ENCODE measurements around the gene ANKRD13B. TPM values are rescaled to one million over a fixed set of nuclear protein-coding genes. Genes with fewer than 3 reads are reported as not detected.
A peak's percentile ranks its signal among the peaks of the same experiment; 100 is the strongest.

ANKRD13B gene
- polyA plus RNA-seq, 2 of the 4 experiments (the other 2 are of a cell fraction): 4.5 to 17.8 TPM

GRCh38 chr17:29613856-29614255 is 20.9 kb downstream of the ANKRD13B start:
- ATAC-seq (peak; percentile 7 to 41; a peak in 5 of 6 replicates), DNase-seq (ENCODE audit: low read depth in 1 of 2, low spot score in 1 of 2) (no peak), FAIRE-seq (no peak)
- H3K4me2 ChIP-seq: peak overlapping the region; percentile 78
- H3K4me1 ChIP-seq: peaks cover 27% of the 10 kb centered on the region
- ChIA-PET CTCF (interaction anchor here (0.6 to 23.2 kb wide), 19 partner anchors 8 to 480 kb away, joined by 3 to 447 read pairs (median 5); partner anchors contain the start of genes ABHD15, ANKRD13B, CORO6 and TP53I13), POLR2A (interaction anchor here (0.6 to 1.1 kb wide), 4 partner anchors 11 to 771 kb away, joined by 3 to 7 read pairs (median 4); partner anchors contain the start of gene ANKRD13B)
- H3K4me3 ChIP-seq: peak overlapping the region; percentile 23; the same call in 2 of the 3 replicates
- TF ChIP-seq EHF (CRISPR knock-in tag; IDR thresholded peaks at IDR 0.05) (no peak), MAZ (IDR thresholded peaks at IDR 0.05; ENCODE audit: borderline replicate concordance, low read depth, low read length) (no peak), RAD21 (conservative IDR thresholded peaks at IDR 0.05 in 1 of 2, IDR thresholded peaks at IDR 0.05 in 1 of 2) (no peak), ZFP36 (IDR thresholded peaks at IDR 0.05; ENCODE audit: borderline replicate concordance, partially characterized antibody) (no peak), RARB (CRISPR knock-in tag; IDR thresholded peaks at IDR 0.05) (no peak), BCL3 (IDR thresholded peaks at IDR 0.05) (no peak), GATA3 (IDR thresholded peaks at IDR 0.05; ENCODE audit: borderline replicate concordance) (no peak), TP53 (CRISPR knock-in tag; IDR thresholded peaks at IDR 0.05) (no peak), BHLHE40 (IDR thresholded peaks at IDR 0.05; ENCODE audit: low read depth, low read length) (no peak), ELK1 (IDR thresholded peaks at IDR 0.05; ENCODE audit: low read depth, low read length) (no peak), NPAS2 (CRISPR knock-in tag; IDR thresholded peaks at IDR 0.05; ENCODE audit: borderline replicate concordance) (no peak), HDAC2 (IDR thresholded peaks at IDR 0.05) (no peak), HES2 (IDR thresholded peaks at IDR 0.05) (no peak), SMC3 (IDR thresholded peaks at IDR 0.05) (no peak), HOXB13 (CRISPR knock-in tag; IDR thresholded peaks at IDR 0.05; ENCODE audit: low read depth) (no peak), CTCF (IDR thresholded peaks at IDR 0.05) (no peak), NR3C1 (IDR thresholded peaks at IDR 0.05) (no peak), RFX5 (IDR thresholded peaks at IDR 0.05) (no peak), MAFK (IDR thresholded peaks at IDR 0.05; ENCODE audit: partially characterized antibody) (no peak)
- peak overlapping the region; percentile 67 to 77 for H3K27ac ChIP-seq
- no peaks in the 10 kb centered on the region for H3K9me3 ChIP-seq
- 51% methylated on average over 12 of the region's 13 CpGs for WGBS (ENCODE audit: missing lambda C conversion rate)

- ATAC-seq (no peak), FAIRE-seq (no peak), DNase-seq (ENCODE audit: low read depth in 1 of 2, low spot score in 1 of 2) (no peak)
- Histone ChIP-seq H3K9me3 (no peaks in the 10 kb centered on the region), H3K4me2 (peak overlapping the region; percentile 78; the same call in 1 of the 3 replicates), H3K4me3 (no peak overlapping the region), H3K4me1 (peaks cover 34% of the 10 kb centered on the region), H3K27ac (peak overlapping the region in 1 of 2 experiments; percentile 77; a peak in 2 of 6 replicates)
- 89% methylated on average over 16 of the region's 16 CpGs for whole genome bisulfite sequencing (ENCODE audit: missing lambda C conversion rate)
- ChIA-PET CTCF (interaction anchor here (0.8 to 23.2 kb wide), 17 partner anchors 9 to 479 kb away, joined by 3 to 447 read pairs (median 6); partner anchors contain the start of genes ABHD15, ANKRD13B, CORO6 and TP53I13), POLR2A (no interaction called here)
- TF ChIP-seq KDM1A (IDR thresholded peaks at IDR 0.05; ENCODE audit: low read depth) (no peak), GATA3 (IDR thresholded peaks at IDR 0.05; ENCODE audit: borderline replicate concordance) (no peak), ZFP36 (IDR thresholded peaks at IDR 0.05; ENCODE audit: borderline replicate concordance, partially characterized antibody) (no peak), POLR2A (IDR thresholded peaks at IDR 0.05; ENCODE audit: low read length) (no peak), USF2 (IDR thresholded peaks at IDR 0.05) (no peak), PHF8 (IDR thresholded peaks at IDR 0.05; ENCODE audit: borderline replicate concordance, low read depth) (no peak), RCOR1 (IDR thresholded peaks at IDR 0.05; ENCODE audit: low read depth, low read length) (no peak), HOXA7 (CRISPR knock-in tag; IDR thresholded peaks at IDR 0.05) (no peak), RFX5 (IDR thresholded peaks at IDR 0.05) (no peak), RNF2 (IDR thresholded peaks at IDR 0.05; ENCODE audit: borderline replicate concordance, low read depth) (no peak), ZSCAN20 (CRISPR knock-in tag; IDR thresholded peaks at IDR 0.05) (no peak), BCL3 (IDR thresholded peaks at IDR 0.05) (no peak), E2F6 (IDR thresholded peaks at IDR 0.05; ENCODE audit: borderline replicate concordance, low read depth) (no peak), CEBPB (IDR thresholded peaks at IDR 0.05) (no peak), MAFK (IDR thresholded peaks at IDR 0.05; ENCODE audit: partially characterized antibody) (no peak), SMC3 (IDR thresholded peaks at IDR 0.05) (no peak), ZC3H11A (IDR thresholded peaks at IDR 0.05) (no peak)
Measured at GRCh38 chr17:29614349-29615047, 21.6 kb downstream of the ANKRD13B start.
